ENCODE data around the gene ABCA8. TPM values are rescaled to one million over a fixed set of nuclear protein-coding genes. Genes with fewer than 3 reads are reported as not detected.

The ABCA8 gene
- total RNA-seq, 1 experiment from 2014 or later = not detected

DNA sequence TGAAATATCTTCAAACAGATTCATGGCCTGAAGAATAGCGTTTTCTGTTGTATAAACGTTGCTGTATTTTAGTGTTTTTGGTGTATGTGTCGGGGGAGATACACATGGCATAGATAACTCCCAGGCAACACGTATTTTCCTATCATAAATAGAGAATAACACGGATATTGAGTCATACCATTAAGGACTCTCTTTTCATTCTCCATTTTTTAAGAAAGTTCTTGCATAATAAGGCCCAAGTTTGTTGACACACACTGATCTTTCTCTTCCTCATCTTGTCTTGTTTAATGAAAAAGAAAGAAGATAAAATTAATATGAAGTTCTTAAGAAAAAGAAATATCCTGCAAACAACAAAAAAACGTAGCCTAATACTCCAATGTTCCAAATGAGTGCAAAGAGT lies 13.4 kb downstream of the ABCA8 start:
- no peak overlapping the region for H2BK20ac ChIP-seq (ENCODE audit: low read depth, low read length, poor library complexity, severe bottlenecking)
- H3K9me3 Mint-ChIP-seq = 0 out of 5 replicates have a peak, but pooled peaks cover 0 to 3% of the 10 kb centered on the region in 2 experiments
- no peak overlapping the region for H3K14ac ChIP-seq (ENCODE audit: insufficient read depth, low read length)
- H3K4me2 ChIP-seq (ENCODE audit: insufficient read depth, insufficient read length, low read length) = no peak overlapping the region
- no peaks in the 10 kb centered on the region for H3K4me1 ChIP-seq (ENCODE audit: insufficient read depth, low read length)
- H4K8ac ChIP-seq (replicated peaks; ENCODE audit: insufficient read length, low read depth, low read length) = no peak overlapping the region
- WGBS (ENCODE audit: extremely low coverage, insufficient read length, low lambda C conversion rate) = no CpG with 5 or more reads among the region's 6 CpGs
- H3K4ac ChIP-seq (ENCODE audit: low read depth, low read length) = no peak overlapping the region
- H2BK12ac ChIP-seq (ENCODE audit: insufficient read length, low read depth, low read length) = no peak overlapping the region
- no peak overlapping the region for H2BK15ac ChIP-seq (ENCODE audit: low read depth, low read length)
- H3K9ac ChIP-seq (ENCODE audit: extremely low read depth, insufficient read length, low read length) = no peak overlapping the region
- H3K27me3 ChIP-seq (ENCODE audit: insufficient read depth, low read length) = no peaks in the 10 kb centered on the region
- H3K56ac ChIP-seq (ENCODE audit: insufficient read length, low read depth, low read length) = no peak overlapping the region
- TF ChIP-seq, protein P1, sequence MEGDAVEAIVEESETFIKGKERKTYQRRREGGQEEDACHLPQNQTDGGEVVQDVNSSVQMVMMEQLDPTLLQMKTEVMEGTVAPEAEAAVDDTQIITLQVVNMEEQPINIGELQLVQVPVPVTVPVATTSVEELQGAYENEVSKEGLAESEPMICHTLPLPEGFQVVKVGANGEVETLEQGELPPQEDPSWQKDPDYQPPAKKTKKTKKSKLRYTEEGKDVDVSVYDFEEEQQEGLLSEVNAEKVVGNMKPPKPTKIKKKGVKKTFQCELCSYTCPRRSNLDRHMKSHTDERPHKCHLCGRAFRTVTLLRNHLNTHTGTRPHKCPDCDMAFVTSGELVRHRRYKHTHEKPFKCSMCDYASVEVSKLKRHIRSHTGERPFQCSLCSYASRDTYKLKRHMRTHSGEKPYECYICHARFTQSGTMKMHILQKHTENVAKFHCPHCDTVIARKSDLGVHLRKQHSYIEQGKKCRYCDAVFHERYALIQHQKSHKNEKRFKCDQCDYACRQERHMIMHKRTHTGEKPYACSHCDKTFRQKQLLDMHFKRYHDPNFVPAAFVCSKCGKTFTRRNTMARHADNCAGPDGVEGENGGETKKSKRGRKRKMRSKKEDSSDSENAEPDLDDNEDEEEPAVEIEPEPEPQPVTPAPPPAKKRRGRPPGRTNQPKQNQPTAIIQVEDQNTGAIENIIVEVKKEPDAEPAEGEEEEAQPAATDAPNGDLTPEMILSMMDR (conservative IDR thresholded peaks at IDR 0.05) = no peak
- no peaks in the 10 kb centered on the region for H4K20me1 ChIP-seq (ENCODE audit: control insufficient read depth, insufficient read depth, insufficient read length)
- H3K4me3 Mint-ChIP-seq = no peak overlapping the region
- H3K9me3 ChIP-seq (ENCODE audit: control insufficient read depth, low read depth, low read length) = no peaks in the 10 kb centered on the region
- no peak overlapping the region for H3K23ac ChIP-seq (ENCODE audit: insufficient read length, low read depth, low read length)
- no peak overlapping the region for H3T11ph ChIP-seq (ENCODE audit: low read length)
- H4K5ac ChIP-seq (ENCODE audit: insufficient read length, low read depth, low read length) = no peak overlapping the region
- no peak for DNase-seq
- H3K27ac Mint-ChIP-seq = no peak overlapping the region
- no peaks in the 10 kb centered on the region for H3K79me2 ChIP-seq (ENCODE audit: insufficient read depth, low read length)
- no peaks in the 10 kb centered on the region for H3K79me1 ChIP-seq (ENCODE audit: insufficient read depth, low read depth, low read length, poor library complexity, severe bottlenecking)
- no peak overlapping the region for H2AK5ac ChIP-seq (ENCODE audit: insufficient read length, low read length)
- no peak overlapping the region for H2BK5ac ChIP-seq (ENCODE audit: insufficient read length, low read length)
- H3K27ac ChIP-seq (ENCODE audit: insufficient read length, low read depth, low read length) = no peak overlapping the region
- H3K36me3 Mint-ChIP-seq (ENCODE audit: insufficient read depth in 1 of 3, low read depth in 3 of 3) = no peaks in the 10 kb centered on the region
- H2AFZ ChIP-seq (ENCODE audit: low read length) = no peak overlapping the region
- H3K27me3 Mint-ChIP-seq (ENCODE audit: low read depth) = no peaks in the 10 kb centered on the region
- no peak overlapping the region for H4K91ac ChIP-seq (ENCODE audit: insufficient read length, low read depth, low read length)
- no peaks in the 10 kb centered on the region for H3K23me2 ChIP-seq (ENCODE audit: insufficient read length, low read depth, low read length, poor library complexity, severe bottlenecking)
- no peak overlapping the region for H2BK120ac ChIP-seq (ENCODE audit: low read depth, low read length, poor library complexity, severe bottlenecking)
- H3K18ac ChIP-seq (ENCODE audit: insufficient read length, low read depth, low read length) = no peak overlapping the region
- H3K4me1 Mint-ChIP-seq = no peaks in the 10 kb centered on the region

Data from H9 (cell line).